DND-41 (cell line): ENCODE results near the gene OSTF1.

Experiments
- ATAC-seq: fragments of 200-7000 bp; cut with Tn5 transposase; 3 replicates; pipeline ENCODE4 v1.9.1; 2021; ENCODE audit warnings: low read depth; ENCODE audit not compliant: insufficient read depth
- DNase-seq: peaks from one replicate; pipeline ENCODE4 v3.0.0-alpha.2; 2020
- H2AFZ ChIP-seq: 2 replicates; pipeline ENCODE4 v1.6.0; 2012; ENCODE audit warnings: low read depth, low read length
- H3K27ac ChIP-seq: 2 replicates; pipeline ENCODE4 v1.5.1; 2012; ENCODE audit warnings: low read length, inconsistent platforms
- H3K27me3 ChIP-seq: fragments of 200-600 bp; sonication (generic); 2 replicates; pipeline ENCODE4 v1.6.0; 2012; ENCODE audit warnings: low read length, mild to moderate bottlenecking, inconsistent platforms; ENCODE audit not compliant: insufficient read depth, poor library complexity
- H3K36me3 ChIP-seq: 2 replicates; pipeline ENCODE4 v1.5.1; 2012; ENCODE audit warnings: low read length, inconsistent platforms; ENCODE audit not compliant: insufficient read depth
- H3K4me1 ChIP-seq: 2 replicates; pipeline ENCODE4 v1.5.1; 2012; ENCODE audit warnings: mild to moderate bottlenecking, low read length; ENCODE audit not compliant: insufficient read depth
- H3K4me2 ChIP-seq: 2 replicates; pipeline ENCODE4 v1.6.0; 2012; ENCODE audit warnings: mild to moderate bottlenecking, moderate library complexity, low read length, inconsistent platforms; ENCODE audit not compliant: insufficient read depth
- H3K4me3 ChIP-seq, 2 experiments: fragments of 200-600 bp in 1 of 2; shearing (Covaris generic) in 1 of 2; 2 replicates each; pipeline ENCODE4 v1.5.1; 2012 to 2016; ENCODE audit warnings: inconsistent platforms in 2 of 2, low read length in 2 of 2, mild to moderate bottlenecking in 2 of 2, low read depth in 1 of 2, moderate library complexity in 1 of 2
- H3K79me2 ChIP-seq: 2 replicates; pipeline ENCODE4 v1.6.0; 2012; ENCODE audit warnings: low read length, inconsistent platforms; ENCODE audit not compliant: insufficient read depth
- H3K9ac ChIP-seq: 2 replicates; pipeline ENCODE4 v1.6.0; 2012; ENCODE audit warnings: low read depth, mild to moderate bottlenecking, inconsistent platforms, low read length, moderate library complexity
- H3K9me3 ChIP-seq: 2 replicates; pipeline ENCODE4 v1.5.1; 2012; ENCODE audit warnings: low read length, moderate library complexity, mild to moderate bottlenecking, inconsistent platforms; ENCODE audit not compliant: insufficient read depth, severe bottlenecking
- H4K20me1 ChIP-seq: 2 replicates; pipeline ENCODE4 v1.6.0; 2012; ENCODE audit warnings: low read length; ENCODE audit not compliant: insufficient read depth
- CTCF ChIP-seq: IDR thresholded peaks from 2 replicates; pipeline ENCODE4 v1.5.1; 2012; ENCODE audit warnings: borderline replicate concordance, low read length, moderate library complexity, mild to moderate bottlenecking; ENCODE audit not compliant: poor library complexity, severe bottlenecking; ENCODE audit errors: extremely low read depth
- EZH2 ChIP-seq: IDR thresholded peaks from 3 replicates; pipeline ENCODE4 v1.6.1; 2012; ENCODE audit warnings: borderline replicate concordance, low read depth, mild to moderate bottlenecking, moderate library complexity, low read length, inconsistent platforms; ENCODE audit not compliant: severe bottlenecking

The OSTF1 gene

GRCh38 chr9:75111019-75111622, 22.8 kb downstream of the OSTF1 start:
- H3K9ac ChIP-seq = no peak overlapping the region
- peaks cover 83% of the 10 kb centered on the region for H3K79me2 ChIP-seq
- no peak overlapping the region for H2AFZ ChIP-seq
- H3K36me3 ChIP-seq = no peaks in the 10 kb centered on the region
- no peak for TF ChIP-seq EZH2
- no peak for TF ChIP-seq CTCF
- no peak overlapping the region for H3K4me3 ChIP-seq
- H4K20me1 ChIP-seq = no peaks in the 10 kb centered on the region
- DNase-seq (no peak), ATAC-seq (0 out of 3 replicates have a peak, but pooled peaks have one; percentile 17)
- no peaks in the 10 kb centered on the region for H3K9me3 ChIP-seq
- H3K4me1 ChIP-seq = no peaks in the 10 kb centered on the region
- no peaks in the 10 kb centered on the region for H3K27me3 ChIP-seq
- H3K4me2 ChIP-seq = no peak overlapping the region
- H3K27ac ChIP-seq = 0 out of 2 replicates have a peak overlapping the region, but pooled peaks have one; percentile 3

DNA sequence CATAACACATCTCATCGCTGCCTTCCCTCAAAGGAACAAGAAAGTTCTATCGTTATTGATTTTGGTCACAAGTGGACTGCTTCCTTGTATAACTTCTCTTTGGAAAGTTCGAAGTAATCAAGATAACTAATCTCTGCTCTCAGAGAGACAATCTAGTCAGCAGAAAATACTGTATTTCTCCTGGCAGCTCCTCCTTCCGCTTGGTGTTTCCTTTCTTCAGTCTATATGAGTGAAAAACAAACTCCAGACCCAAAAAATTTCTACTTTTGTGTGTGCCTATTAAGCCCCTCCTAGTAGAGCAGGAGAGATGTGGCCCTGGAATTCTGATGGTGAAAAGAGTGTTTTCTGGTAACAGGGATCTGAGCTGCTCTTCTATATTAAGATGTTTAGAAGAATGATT, 24.5 kb downstream of the OSTF1 start:
- H3K9me3 ChIP-seq = no peaks in the 10 kb centered on the region
- H3K4me1 ChIP-seq = no peaks in the 10 kb centered on the region
- H3K9ac ChIP-seq = no peak overlapping the region
- H2AFZ ChIP-seq = no peak overlapping the region
- no peaks in the 10 kb centered on the region for H3K27me3 ChIP-seq
- H3K79me2 ChIP-seq = peaks cover 87% of the 10 kb centered on the region
- H3K36me3 ChIP-seq = peaks cover 5% of the 10 kb centered on the region
- no peak for DNase-seq
- H4K20me1 ChIP-seq = no peaks in the 10 kb centered on the region
- no peak overlapping the region for H3K4me2 ChIP-seq
- H3K27ac ChIP-seq = no peak overlapping the region
- H3K4me3 ChIP-seq = no peak overlapping the region
- no peak for ATAC-seq
- TF ChIP-seq CTCF (no peak), EZH2 (no peak)

DNA sequence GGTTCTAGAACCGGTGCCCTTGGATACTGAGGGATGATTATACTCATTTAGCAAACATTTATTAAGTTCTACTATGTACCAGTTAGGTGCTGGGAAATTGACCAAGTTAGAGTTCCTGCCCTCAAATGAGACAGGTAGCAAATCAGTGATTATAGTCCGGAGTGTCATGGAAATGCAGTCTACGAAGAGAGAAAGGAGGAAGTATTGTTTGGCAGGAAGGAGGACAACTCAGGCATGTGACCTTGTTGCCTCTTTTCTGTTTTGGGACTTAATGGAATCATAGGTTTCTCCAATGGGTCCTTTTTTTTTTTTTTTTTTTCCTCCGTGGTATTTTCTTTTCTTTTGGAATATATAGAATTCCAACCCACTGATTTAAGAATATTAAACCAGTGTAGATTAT, 28.0 kb downstream of the OSTF1 start:
- Histone ChIP-seq H3K4me3 (no peak overlapping the region), H3K9ac (no peak overlapping the region), H3K4me1 (no peaks in the 10 kb centered on the region), H3K4me2 (no peak overlapping the region), H2AFZ (no peak overlapping the region), H4K20me1 (no peaks in the 10 kb centered on the region), H3K36me3 (peaks cover 25% of the 10 kb centered on the region), H3K9me3 (no peaks in the 10 kb centered on the region), H3K27me3 (no peaks in the 10 kb centered on the region), H3K79me2 (peaks cover 75% of the 10 kb centered on the region), H3K27ac (no peak overlapping the region)
- DNase-seq (no peak), ATAC-seq (no peak)
- no peak for TF ChIP-seq CTCF

DNA sequence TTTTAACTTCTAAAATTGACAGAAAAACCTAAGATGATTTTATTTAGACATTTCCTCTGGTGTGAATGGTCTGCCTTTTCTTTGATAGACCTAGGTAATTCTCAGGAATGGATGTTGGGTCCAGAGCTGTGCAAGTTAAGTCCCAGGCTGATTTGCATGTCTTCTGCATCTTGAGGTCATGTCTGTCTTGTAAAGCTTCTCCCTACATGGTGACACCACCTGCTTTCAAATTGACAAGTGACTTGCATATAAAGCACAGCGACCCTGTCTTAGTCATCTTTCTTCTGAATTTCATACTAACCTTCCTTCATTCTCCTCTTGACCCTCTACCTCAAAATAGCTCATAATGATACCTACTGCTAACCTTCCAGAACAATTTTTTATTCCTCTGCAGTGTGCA, 29.2 kb downstream of the OSTF1 start:
- H3K27me3 ChIP-seq = no peaks in the 10 kb centered on the region
- ATAC-seq = no peak
- H2AFZ ChIP-seq = no peak overlapping the region
- H3K36me3 ChIP-seq = peaks cover 34% of the 10 kb centered on the region
- peaks cover 76% of the 10 kb centered on the region for H3K79me2 ChIP-seq
- H3K9ac ChIP-seq = no peak overlapping the region
- no peak overlapping the region for H3K27ac ChIP-seq
- DNase-seq = no peak
- no peak for TF ChIP-seq EZH2
- TF ChIP-seq CTCF = no peak
- no peaks in the 10 kb centered on the region for H4K20me1 ChIP-seq
- H3K4me1 ChIP-seq = no peaks in the 10 kb centered on the region
- no peak overlapping the region for H3K4me3 ChIP-seq
- H3K4me2 ChIP-seq = no peak overlapping the region
- H3K9me3 ChIP-seq = no peaks in the 10 kb centered on the region
